K562 (cell line): ENCODE results near the gene KCNMB2.
"Not testable (repeated sequence)": the region's sequence is repeated elsewhere in the genome, so short reads cannot be mapped to it uniquely, and the experiment has no call there.

Experiments used
- CTCF ChIP-seq, 3 experiments: IDR thresholded peaks in 2 of 3; conservative IDR thresholded peaks in 1 of 3; 2 replicates each; pipeline ENCODE4 v1.5.1; 2011 to 2012; ENCODE audit warnings: low read length in 3 of 3, mild to moderate bottlenecking in 3 of 3, control low read depth in 2 of 3, improper control_type of control experiment in 1 of 3, inconsistent platforms in 1 of 3, low read depth in 1 of 3, mixed read lengths in 1 of 3, moderate library complexity in 1 of 3; ENCODE audit not compliant: insufficient read depth in 2 of 3
- TFE3 ChIP-seq: fragments of 450-650 bp; formaldehyde crosslinking; IDR thresholded peaks from 2 replicates; pipeline ENCODE4 v1.4.0; 2020; ENCODE audit warnings: mild to moderate bottlenecking, mixed read lengths

DNA sequence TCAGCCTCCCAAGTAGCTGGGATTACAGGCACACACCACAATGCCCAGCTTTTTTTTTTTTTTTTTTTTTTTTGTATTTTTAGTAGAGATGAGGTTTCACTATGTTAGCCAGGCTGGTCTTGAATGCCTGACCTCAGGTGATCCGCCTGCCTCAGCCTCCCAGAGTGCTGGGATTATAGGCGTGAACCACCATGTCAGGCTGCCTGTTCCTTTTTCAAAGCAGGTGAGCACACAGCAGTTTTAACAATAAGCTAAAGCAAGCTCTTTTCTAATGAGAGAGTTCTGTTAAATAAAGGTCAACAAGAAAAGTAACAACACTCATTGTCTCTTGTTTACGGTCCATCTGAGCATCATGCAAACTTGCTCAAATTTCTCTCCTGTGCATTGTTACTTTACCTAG, 13.2 kb downstream of the KCNMB2 start:
- not testable (repeated sequence) for TF ChIP-seq TFE3 (CRISPR knock-in tag); CTCF (IDR thresholded peaks at IDR 0.05 in 2 of 3, conservative IDR thresholded peaks at IDR 0.05 in 1 of 3; ENCODE audit: insufficient read depth in 2 of 3, low read depth in 1 of 3, low read length in 3 of 3)
